Measurements from ENCODE around the gene NINL. TPM values are rescaled to one million over a fixed set of nuclear protein-coding genes. Genes with fewer than 3 reads are reported as not detected.
"Not testable (repeated sequence)": the region's sequence is repeated elsewhere in the genome, so short reads cannot be mapped to it uniquely, and the experiment has no call there.

NINL gene
- total RNA-seq, 1 experiment from 2014 or later = 7.2 TPM

DNA sequence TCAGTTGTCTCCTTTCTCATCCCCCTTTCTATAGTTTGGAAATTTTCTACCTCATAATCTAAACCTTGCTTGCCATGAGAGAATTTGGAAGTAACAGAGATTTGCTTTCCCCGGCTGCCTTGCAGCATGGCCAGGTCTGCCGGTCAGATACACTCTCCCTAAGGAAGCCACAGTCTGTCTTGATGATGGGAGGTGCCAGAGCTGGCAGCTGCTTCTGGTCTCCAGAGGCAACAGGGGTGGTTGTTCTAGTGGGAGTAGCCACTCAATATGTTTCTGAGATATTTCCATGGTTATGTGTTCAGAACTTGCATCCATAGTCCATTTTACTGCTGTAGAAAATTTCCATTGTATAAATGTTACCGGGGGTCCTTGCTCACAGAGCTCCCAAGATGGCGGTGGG, 5.4 kb upstream of the NINL start:
- H3K79me2 ChIP-seq (ENCODE audit: insufficient read depth, low read length); CTCF ChIA-PET; ATAC-seq; H3K4me2 ChIP-seq (ENCODE audit: low read length); H4K20me1 ChIP-seq (ENCODE audit: insufficient read depth); BruUV-seq (replicated peaks); POLR2A ChIA-PET; H3K4me1 ChIP-seq (ENCODE audit: control insufficient read depth in 1 of 2, insufficient read depth in 2 of 2, low read length in 2 of 2); H3K9me2 ChIP-seq (ENCODE audit: insufficient read depth); H3K36me3 ChIP-seq (ENCODE audit: control insufficient read depth in 1 of 2, insufficient read depth in 2 of 2, low read length in 2 of 2); H2AFZ ChIP-seq (ENCODE audit: low read depth, low read length, poor library complexity, severe bottlenecking); intact Hi-C loops (cut with micrococcal nuclease); RAD21 ChIA-PET (ENCODE audit: low non-redundant PET in 1 of 2, low total read pairs in 2 of 2, uncharacterized antibody in 2 of 2, unreplicated experiment in 2 of 2); H3K9ac ChIP-seq (ENCODE audit: low read length); H3K9me3 ChIP-seq (ENCODE audit: control insufficient read depth in 1 of 2, insufficient read depth in 1 of 2, low read depth in 1 of 2, low read length in 2 of 2); DNase-seq (ENCODE audit: low read depth, low spot score); H3K27ac ChIP-seq (ENCODE audit: low read depth, low read length); H3K27me3 ChIP-seq (ENCODE audit: insufficient read depth, low read length); H3K4me3 ChIP-seq (replicated peaks in 1 of 2; ENCODE audit: low read depth in 1 of 2, low read length in 2 of 2): not testable (repeated sequence)

DNA sequence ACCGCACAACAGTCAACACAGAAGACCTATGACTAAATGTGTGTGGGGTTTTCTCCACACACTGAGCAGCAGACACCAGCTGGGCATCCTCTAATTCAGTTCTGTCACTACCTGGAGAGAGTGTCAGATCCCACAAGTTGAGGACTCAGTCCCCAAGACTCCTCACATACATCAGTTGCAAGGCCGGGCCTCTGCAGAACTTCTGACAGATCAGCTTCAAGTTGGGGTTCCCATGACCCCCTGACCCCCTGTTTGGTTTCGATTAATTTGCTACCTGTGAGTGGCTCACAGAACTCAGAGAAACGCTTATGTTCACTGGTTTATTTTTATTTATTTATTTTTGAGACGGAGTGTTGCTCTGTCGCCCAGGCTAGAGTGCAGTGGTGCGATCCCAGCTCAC, 3.2 kb upstream of the NINL start:
- H4K20me1 ChIP-seq (ENCODE audit: insufficient read depth) = no peaks in the 10 kb centered on the region
- no peaks in the 10 kb centered on the region for H3K79me2 ChIP-seq (ENCODE audit: insufficient read depth, low read length)
- no peaks in the 10 kb centered on the region for H3K36me3 ChIP-seq (ENCODE audit: control insufficient read depth in 1 of 2, insufficient read depth in 2 of 2, low read length in 2 of 2)
- CTCF ChIA-PET = no interaction called here
- DNase-seq (ENCODE audit: low read depth, low spot score) (no peak), ATAC-seq (no peak)
- H3K4me2 ChIP-seq (ENCODE audit: low read length) = no peak overlapping the region
- no TSS peak for BruUV-seq (replicated peaks)
- H3K27me3 ChIP-seq (ENCODE audit: insufficient read depth, low read length) = no peaks in the 10 kb centered on the region
- H3K9ac ChIP-seq (ENCODE audit: low read length) = no peak overlapping the region
- H2AFZ ChIP-seq (ENCODE audit: low read depth, low read length, poor library complexity, severe bottlenecking) = no peak overlapping the region
- H3K4me3 ChIP-seq (replicated peaks in 1 of 2; ENCODE audit: low read depth in 1 of 2, low read length in 2 of 2) = no peak overlapping the region
- RAD21 ChIA-PET (ENCODE audit: low non-redundant PET in 1 of 2, low total read pairs in 2 of 2, uncharacterized antibody in 2 of 2, unreplicated experiment in 2 of 2) = no interaction called here
- no peaks in the 10 kb centered on the region for H3K9me2 ChIP-seq (ENCODE audit: insufficient read depth)
- no peaks in the 10 kb centered on the region for H3K9me3 ChIP-seq (ENCODE audit: control insufficient read depth in 1 of 2, insufficient read depth in 1 of 2, low read depth in 1 of 2, low read length in 2 of 2)
- H3K4me1 ChIP-seq (ENCODE audit: control insufficient read depth in 1 of 2, insufficient read depth in 2 of 2, low read length in 2 of 2) = peaks cover 6 to 21% of the 10 kb centered on the region in 2 experiments; a peak in 3 of 4 replicates
- no peak overlapping the region for H3K27ac ChIP-seq (ENCODE audit: low read depth, low read length)
- intact Hi-C loops (cut with micrococcal nuclease) = no loop called here
- POLR2A ChIA-PET = no interaction called here
- TF ChIP-seq EZH2 (IDR thresholded peaks at IDR 0.05) = no peak
- TF ChIP-seq, protein P1, sequence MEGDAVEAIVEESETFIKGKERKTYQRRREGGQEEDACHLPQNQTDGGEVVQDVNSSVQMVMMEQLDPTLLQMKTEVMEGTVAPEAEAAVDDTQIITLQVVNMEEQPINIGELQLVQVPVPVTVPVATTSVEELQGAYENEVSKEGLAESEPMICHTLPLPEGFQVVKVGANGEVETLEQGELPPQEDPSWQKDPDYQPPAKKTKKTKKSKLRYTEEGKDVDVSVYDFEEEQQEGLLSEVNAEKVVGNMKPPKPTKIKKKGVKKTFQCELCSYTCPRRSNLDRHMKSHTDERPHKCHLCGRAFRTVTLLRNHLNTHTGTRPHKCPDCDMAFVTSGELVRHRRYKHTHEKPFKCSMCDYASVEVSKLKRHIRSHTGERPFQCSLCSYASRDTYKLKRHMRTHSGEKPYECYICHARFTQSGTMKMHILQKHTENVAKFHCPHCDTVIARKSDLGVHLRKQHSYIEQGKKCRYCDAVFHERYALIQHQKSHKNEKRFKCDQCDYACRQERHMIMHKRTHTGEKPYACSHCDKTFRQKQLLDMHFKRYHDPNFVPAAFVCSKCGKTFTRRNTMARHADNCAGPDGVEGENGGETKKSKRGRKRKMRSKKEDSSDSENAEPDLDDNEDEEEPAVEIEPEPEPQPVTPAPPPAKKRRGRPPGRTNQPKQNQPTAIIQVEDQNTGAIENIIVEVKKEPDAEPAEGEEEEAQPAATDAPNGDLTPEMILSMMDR (IDR thresholded peaks at IDR 0.05 in 2 of 3, conservative IDR thresholded peaks at IDR 0.05 in 1 of 3; ENCODE audit: borderline replicate concordance in 1 of 3, insufficient read depth in 1 of 3, low read depth in 2 of 3, low read length in 2 of 3) = no peak
- no peak for TF ChIP-seq SP1 (IDR thresholded peaks at IDR 0.05; ENCODE audit: low read depth)
- TF ChIP-seq, protein P2, sequence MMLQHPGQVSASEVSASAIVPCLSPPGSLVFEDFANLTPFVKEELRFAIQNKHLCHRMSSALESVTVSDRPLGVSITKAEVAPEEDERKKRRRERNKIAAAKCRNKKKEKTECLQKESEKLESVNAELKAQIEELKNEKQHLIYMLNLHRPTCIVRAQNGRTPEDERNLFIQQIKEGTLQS (IDR thresholded peaks at IDR 0.05) = no peak
